Retinal pigment epithelial cell (primary cell): Measurements from ENCODE around the gene DIDO1.

ENCODE experiments used
- DNase-seq: peaks from one replicate; pipeline ENCODE4 v3.0.0-alpha.2; 2010; ENCODE audit warnings: low read depth
- H3K4me3 ChIP-seq: 2 replicates; pipeline ENCODE4 v1.5.1; 2011; ENCODE audit warnings: mild to moderate bottlenecking, low read length, control low read depth, moderate library complexity
- TF ChIP-seq, protein P1 (sequence below): conservative IDR thresholded peaks from 2 replicates; pipeline ENCODE4 v1.5.1; 2011; ENCODE audit warnings: low read depth, low read length, control low read depth, inconsistent platforms

Gene DIDO1

DNA sequence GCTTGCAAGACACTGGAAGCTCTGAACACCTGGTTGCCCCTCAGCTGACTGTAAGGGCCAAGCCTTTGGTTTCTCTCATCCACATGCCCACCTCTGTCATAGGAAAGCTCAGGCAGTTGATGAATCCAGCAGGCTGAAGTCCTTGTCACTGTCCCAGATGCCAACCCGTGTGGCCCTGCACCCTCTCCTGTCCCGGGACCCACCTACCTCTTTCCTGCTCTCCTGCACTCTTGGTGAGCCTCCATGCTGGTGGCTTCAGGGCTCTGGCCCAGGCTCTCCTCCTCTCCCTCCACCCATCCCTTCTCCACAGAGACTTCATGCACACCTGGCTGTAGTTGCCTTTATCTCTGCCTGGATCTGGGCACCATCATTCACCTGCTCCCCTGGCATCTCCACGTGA is 7.7 kb upstream of the DIDO1 start:
- no peak overlapping the region for H3K4me3 ChIP-seq
- TF ChIP-seq, protein P1, sequence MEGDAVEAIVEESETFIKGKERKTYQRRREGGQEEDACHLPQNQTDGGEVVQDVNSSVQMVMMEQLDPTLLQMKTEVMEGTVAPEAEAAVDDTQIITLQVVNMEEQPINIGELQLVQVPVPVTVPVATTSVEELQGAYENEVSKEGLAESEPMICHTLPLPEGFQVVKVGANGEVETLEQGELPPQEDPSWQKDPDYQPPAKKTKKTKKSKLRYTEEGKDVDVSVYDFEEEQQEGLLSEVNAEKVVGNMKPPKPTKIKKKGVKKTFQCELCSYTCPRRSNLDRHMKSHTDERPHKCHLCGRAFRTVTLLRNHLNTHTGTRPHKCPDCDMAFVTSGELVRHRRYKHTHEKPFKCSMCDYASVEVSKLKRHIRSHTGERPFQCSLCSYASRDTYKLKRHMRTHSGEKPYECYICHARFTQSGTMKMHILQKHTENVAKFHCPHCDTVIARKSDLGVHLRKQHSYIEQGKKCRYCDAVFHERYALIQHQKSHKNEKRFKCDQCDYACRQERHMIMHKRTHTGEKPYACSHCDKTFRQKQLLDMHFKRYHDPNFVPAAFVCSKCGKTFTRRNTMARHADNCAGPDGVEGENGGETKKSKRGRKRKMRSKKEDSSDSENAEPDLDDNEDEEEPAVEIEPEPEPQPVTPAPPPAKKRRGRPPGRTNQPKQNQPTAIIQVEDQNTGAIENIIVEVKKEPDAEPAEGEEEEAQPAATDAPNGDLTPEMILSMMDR: no peak

DNA sequence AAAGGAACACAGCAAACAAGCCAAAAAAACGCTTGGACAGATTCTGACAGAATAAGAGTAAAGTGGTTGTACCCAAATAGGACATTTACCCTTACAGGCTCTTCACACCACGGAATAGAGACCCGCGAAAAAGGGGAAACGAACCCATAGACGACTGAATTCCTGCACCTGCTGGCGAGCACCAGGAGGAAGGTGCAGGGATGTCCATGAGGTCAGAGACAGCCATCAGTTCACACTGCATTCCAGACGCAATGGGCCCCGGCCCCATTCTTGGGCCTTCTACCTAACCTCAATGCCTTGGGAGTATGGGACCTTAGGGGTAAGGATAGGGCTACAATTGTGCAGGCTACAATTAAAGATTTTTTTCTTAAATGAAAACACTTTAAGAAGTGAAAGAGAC is 5.2 kb upstream of the DIDO1 start:
- H3K4me3 ChIP-seq: no peak overlapping the region
- no peak for DNase-seq
- TF ChIP-seq, protein P1: no peak

More for the DNA sequence above, 7.7 kb upstream of the DIDO1 start:
- no peak for DNase-seq

DNA sequence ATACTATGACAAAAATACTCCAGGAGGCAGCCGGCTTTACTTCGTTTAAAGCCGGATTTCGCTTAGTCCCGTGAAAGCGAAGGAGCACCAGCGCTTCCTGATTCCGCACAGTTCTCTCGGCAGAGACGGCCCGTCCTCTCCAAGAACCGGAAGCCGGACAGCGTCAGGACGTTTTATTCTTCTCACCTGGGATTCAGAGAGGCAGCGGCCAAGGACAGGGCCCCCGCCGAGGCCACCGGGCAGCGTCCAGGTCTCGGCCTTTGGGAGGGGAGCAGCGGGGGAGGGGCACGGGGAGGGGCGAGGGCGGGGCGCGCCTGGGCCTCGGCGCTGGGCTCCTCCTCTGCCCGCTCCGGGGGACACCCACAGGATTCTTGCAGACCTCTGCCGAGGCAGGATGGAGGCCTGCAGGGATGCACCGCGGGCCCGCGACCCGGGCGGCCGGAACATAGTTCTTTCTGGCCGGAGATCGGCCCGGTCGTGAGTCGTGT is 2.8 kb upstream of the DIDO1 start:
- TF ChIP-seq, protein P1: no peak
- no peak for DNase-seq
- peak overlapping the region; percentile 53 for H3K4me3 ChIP-seq

DNA sequence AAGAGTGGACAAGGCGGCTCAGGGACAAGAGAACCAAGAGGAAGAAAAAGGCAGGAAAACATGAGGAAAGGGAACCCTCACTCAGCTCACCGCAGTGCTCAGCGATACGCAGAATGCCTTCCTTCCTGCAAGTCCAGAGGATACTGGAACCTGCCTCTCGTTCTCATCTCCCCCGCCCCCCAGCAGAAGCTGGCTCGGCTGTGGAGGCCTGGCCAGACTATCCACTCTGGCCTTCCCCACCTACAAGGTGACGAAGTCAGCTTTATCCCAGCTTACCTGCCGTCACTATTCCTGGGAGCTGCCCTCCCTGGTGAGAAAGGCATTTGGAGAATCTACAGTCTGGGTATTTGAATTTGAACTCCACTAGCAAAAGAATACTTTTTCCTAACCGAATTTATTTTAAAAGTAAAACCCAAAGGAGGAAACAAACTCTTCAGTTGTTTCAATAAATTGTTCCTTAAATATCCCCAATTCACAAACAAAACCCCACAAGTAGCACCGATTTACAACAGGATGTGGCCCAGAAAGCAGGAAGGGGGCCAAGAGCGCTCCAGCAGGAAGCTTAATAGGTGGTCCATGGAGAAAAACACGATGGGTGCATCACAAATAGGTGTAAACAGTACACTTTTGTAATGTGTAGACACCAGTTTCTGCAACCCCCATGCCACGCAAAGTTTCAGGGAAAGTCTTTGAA is 2.1 kb upstream of the DIDO1 start:
- peak overlapping the region; percentile 53 for H3K4me3 ChIP-seq
- TF ChIP-seq, protein P1: no peak
- no peak for DNase-seq

DNA sequence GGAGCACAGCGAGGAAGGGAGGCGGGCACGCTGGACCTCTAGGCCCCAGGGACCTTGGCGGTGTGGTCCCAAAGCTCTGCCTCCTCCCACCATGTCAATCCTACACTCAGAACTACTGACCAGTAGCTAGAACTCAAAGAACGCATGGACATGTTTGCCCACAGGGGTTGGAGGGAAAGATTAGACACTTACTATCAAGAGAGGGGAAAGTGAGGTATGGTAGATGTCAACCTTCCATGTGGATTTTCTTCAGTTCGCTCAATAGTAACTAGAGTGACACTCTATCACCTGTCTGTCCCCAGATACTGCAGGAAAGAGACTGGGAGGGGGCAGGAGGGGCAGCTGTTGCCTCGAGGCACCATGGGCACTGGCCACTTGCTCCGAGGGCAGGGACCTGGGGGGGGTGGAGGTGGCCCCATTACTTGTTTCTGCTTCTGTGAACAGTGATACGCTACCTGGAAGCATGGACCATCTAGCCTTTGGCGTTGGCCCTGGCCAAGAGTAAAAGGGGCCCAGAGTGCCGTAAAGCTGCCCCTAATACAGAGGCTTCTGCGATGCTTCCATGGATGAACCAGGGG is 912 bp upstream of the DIDO1 start:
- no peak for DNase-seq
- peak overlapping the region; percentile 88 for H3K4me3 ChIP-seq
- TF ChIP-seq, protein P1: no peak

DNA sequence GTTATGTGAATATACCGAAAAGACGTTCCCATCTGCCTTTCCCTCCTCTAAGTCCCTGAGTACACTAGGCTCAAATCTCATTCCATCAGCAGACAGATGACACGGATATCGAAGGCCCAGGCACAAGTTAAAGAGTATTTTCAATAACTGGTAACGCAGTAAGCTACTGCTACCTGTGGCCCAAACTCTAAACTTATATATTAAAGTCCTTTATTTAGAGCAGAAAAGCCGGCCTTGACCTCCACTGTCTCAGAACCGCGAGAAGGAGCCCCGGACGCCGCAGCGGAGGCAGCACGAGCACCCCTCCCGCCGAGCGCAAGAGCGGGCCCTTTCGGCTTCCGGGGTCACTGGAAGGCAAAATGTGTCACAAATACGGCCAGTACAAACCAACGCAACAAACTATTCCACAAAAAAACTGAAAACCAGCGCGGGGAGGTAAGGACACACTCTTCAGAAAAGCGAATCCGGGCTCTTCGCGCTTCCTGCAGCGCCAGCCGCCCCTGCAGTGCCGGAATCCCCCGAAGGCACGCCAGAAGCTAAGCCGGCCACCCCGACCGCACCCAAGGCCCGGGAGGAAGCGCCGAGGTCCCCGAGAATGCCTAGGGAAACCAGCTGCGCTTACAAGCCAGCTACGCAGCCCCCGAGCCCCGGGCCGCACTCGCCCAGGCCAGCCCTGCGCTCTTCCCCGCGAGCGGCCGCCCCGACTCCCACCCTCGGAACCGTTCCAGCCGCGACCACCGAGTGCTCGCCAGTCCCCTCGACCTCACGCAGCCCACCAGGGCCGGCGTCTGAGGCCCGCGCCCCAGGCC is 681 bp downstream of the DIDO1 start:
- DNase-seq: no peak
- TF ChIP-seq, protein P1: no peak

More for the DNA sequence above, 681 bp downstream of the DIDO1 start:
- H3K4me3 ChIP-seq: peak overlapping the region; percentile 88
